IPS-NIHi7 (cell line): ENCODE results near the gene TRAF2.
"Not testable (repeated sequence)": the region's sequence is repeated elsewhere in the genome, so short reads cannot be mapped to it uniquely, and the experiment has no call there.

Experiments used
- DNase-seq: peaks from one replicate; pipeline ENCODE4 v3.0.0; 2012; ENCODE audit warnings: mixed read lengths; ENCODE audit errors: extremely low spot score

The TRAF2 gene, protein sequence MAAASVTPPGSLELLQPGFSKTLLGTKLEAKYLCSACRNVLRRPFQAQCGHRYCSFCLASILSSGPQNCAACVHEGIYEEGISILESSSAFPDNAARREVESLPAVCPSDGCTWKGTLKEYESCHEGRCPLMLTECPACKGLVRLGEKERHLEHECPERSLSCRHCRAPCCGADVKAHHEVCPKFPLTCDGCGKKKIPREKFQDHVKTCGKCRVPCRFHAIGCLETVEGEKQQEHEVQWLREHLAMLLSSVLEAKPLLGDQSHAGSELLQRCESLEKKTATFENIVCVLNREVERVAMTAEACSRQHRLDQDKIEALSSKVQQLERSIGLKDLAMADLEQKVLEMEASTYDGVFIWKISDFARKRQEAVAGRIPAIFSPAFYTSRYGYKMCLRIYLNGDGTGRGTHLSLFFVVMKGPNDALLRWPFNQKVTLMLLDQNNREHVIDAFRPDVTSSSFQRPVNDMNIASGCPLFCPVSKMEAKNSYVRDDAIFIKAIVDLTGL

GRCh38 chr9:136885950-136886578, at the start of gene TRAF2:
TSS of gene TRAF2 (plus strand) at chr9:136886516. CDS start at chr9:136898741, 12,225 bp downstream.
- peak; percentile 100 for DNase-seq

- no peak for DNase-seq
Measured at GRCh38 chr9:136837146-136837855, 49.0 kb upstream of the TRAF2 start.

DNA sequence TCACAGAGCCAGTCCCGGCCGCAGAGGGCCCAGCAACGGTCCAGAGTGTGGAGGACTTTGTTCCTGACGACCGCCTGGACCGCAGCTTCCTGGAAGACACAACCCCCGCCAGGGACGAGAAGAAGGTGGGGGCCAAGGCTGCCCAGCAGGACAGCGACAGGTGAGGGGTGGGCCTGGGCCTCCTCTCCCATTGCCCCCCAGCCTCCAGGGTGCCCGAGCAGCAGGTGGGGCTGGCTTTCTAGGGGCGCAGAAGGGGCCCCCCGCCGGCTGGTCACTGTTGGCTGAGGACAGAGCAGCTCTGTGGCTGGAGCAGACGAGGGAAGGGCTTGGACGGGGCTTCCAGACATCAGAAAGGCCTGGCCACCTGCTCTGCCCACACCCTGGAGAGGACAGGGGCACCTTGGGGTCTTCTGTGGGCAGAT, 48.4 kb upstream of the TRAF2 start:
- DNase-seq: not testable (repeated sequence)

DNA sequence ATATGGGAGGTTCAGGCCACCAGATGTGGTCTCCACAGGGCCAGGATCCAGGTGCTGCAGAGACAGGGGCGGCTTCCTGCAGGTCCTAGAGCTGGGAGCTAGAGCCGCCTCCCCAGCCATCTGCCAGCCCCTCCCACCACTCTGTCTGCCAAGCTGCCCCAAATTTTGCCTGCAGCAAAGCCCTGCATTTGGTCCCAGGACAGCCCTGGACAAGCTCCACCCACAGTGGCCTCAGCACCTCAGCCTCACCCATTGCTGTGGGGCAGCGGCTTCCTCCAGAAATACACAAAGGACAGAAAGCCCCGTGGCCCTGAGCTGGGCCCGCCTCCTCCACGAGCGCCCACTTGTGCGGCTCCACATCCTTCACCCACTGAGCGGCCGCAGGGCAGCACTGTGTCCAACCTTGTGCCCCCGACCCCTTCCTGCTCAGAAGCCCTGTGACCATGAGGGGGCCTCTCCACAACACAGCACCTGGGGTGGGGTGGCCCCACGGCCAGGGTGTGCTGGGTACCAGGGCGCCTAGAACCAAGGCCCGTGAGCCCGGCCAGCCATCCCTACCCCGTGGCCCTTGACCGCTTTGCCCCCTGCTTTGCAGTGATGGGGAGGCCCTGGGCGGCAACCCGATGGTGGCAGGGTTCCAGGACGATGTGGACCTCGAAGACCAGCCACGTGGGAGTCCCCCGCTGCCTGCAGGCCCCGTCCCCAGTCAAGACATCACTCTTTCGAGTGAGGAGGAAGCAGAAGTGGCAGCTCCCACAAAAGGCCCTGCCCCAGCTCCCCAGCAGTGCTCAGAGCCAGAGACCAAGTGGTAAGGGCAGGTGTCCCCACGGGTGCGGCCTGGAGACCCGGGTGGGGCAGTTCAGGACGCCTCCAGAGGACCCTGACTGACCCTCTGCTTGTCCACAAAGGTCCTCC, 47.7 kb upstream of the TRAF2 start:
- no peak for DNase-seq

DNA sequence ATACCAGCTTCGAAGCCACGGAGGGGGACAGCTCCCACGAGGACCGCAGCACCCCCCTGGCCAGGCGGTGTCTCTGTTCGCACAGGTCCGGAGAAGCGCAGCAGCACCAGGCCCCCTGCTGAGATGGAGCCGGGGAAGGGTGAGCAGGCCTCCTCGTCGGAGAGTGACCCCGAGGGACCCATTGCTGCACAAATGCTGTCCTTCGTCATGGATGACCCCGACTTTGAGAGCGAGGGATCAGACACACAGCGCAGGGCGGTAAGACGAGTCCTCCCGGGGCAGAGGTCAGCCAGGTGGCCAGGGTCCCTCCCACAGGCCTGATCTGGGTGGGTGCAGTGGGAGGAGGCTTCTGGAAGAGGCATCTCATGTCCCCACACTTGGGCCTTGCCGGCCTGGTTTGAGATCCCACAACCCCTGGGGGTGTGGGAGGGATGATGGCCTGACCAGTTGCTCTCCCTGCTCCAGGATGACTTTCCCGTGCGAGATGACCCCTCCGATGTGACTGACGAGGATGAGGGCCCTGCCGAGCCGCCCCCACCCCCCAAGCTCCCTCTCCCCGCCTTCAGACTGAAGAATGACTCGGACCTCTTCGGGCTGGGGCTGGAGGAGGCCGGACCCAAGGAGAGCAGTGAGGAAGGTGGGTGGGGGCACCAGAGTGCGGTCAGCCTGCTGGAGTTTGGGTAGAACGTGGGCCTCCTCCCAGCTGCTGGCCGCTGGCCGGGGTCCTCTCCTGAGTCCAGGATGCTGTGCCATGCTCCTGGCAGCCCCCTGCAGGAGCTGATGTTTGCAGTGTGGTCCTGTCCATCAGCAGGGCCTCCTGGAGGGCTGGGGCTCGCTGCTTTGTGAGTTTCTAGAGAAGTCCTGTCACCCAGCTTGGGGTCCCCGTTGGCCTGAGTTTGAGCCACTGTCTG, 46.8 kb upstream of the TRAF2 start:
- DNase-seq: no peak

DNA sequence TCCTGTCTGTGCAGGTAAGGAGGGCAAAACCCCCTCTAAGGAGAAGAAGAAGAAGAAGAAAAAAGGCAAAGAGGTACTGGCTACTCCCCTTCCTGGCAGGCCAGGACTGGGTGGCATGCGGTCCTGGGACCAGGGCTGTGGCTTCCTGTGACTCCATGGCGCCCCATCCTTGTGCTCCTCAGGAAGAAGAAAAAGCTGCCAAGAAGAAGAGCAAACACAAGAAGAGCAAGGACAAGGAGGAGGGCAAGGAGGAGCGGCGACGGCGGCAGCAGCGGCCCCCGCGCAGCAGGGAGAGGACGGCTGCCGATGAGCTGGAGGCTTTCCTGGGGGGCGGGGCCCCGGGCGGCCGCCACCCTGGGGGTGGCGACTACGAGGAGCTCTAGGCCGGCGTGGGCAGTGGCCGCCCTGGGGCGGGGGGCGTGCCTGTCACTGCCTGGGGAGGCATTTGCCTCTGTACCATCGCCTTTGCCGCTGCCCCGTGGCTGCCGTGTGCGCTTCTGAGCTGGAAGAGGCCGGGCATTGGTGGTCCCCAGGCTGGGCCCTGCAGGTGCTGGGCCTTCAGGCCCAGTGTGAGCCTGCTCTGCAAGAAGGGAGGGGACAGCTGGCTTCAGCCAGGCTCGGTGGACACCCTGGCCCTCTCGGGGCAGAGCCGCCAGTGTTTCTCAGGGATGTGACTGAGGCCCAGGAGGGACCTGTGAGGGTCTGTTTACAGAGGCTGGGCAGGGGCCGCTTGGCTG, 46.0 kb upstream of the TRAF2 start:
- peak; percentile 58 for DNase-seq

- DNase-seq: no peak
Measured at GRCh38 chr9:136840877-136841645, 45.3 kb upstream of the TRAF2 start.

DNA sequence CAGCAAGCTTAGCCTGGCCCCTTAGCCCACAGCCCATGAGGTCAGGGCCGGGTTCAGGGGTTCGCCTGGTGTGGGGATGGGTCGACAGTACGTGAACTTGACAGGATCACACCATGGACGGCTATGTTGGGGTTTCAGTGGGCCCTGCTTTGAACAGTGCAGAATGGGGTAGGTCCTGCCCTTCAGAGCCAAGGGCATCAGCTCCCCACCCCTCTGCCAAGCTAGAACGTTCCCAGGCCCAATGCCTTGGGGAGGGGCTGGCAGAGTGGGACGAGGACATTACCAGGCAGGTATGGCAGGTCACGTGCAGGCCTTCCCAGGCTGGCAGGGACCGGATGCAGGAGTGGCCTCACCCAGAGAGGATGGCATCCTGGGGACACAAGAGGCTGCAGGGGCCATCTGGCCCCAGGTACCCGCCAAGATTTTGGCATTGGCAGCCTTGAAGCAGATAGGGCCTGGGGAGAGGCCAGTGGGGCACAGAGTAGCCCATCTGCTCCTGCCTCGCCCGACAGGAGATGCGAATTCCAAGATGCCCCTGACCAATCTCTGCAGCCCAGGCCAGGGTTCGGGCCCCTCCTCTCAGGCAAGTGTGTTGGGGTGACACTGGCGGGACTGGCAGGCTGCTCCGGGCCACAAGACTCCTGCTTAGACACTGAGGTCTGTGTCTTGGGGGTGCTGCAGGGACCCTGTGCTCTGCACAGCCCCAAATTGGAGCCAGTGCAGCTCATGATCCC, 44.5 kb upstream of the TRAF2 start:
- not testable (repeated sequence) for DNase-seq

DNA sequence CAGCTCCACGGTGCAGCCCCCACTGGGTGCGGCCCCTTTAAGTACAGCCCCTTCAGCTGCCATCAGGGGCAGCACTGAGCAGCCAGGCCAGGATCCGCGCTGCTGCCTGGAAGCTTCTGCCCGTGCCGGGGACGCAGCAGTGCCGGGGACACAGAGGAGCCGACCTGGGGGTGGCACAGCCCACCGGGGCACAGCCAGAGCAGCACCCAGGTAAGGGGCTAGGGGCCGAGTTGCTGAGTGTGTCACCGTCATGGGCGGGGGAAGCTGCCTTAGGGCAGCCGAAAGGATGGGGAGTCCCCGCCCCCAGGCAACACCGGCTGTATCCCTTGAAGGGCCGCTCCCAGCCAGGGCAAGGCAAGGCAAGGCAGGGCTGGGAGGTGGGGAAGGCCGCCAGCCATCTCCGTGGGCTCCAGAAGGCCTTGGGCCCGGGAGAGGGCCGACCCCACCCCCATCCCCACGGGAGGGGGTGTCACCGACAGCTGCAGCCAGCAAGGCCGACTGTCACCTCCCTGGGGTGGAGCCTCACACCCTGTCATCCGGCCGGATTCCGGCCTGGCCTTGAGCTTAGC, 43.9 kb upstream of the TRAF2 start, which contains the start of gene AJM1:
Gene AJM1 (plus strand): TSS at position 99 of the 569 bp plus-strand sequence. CDS start 1,937 bp downstream, outside the sequence.
- peak; percentile 70 for DNase-seq

- not testable (repeated sequence) for DNase-seq
Measured at GRCh38 chr9:136843159-136843800, 43.0 kb upstream of the TRAF2 start.

DNA sequence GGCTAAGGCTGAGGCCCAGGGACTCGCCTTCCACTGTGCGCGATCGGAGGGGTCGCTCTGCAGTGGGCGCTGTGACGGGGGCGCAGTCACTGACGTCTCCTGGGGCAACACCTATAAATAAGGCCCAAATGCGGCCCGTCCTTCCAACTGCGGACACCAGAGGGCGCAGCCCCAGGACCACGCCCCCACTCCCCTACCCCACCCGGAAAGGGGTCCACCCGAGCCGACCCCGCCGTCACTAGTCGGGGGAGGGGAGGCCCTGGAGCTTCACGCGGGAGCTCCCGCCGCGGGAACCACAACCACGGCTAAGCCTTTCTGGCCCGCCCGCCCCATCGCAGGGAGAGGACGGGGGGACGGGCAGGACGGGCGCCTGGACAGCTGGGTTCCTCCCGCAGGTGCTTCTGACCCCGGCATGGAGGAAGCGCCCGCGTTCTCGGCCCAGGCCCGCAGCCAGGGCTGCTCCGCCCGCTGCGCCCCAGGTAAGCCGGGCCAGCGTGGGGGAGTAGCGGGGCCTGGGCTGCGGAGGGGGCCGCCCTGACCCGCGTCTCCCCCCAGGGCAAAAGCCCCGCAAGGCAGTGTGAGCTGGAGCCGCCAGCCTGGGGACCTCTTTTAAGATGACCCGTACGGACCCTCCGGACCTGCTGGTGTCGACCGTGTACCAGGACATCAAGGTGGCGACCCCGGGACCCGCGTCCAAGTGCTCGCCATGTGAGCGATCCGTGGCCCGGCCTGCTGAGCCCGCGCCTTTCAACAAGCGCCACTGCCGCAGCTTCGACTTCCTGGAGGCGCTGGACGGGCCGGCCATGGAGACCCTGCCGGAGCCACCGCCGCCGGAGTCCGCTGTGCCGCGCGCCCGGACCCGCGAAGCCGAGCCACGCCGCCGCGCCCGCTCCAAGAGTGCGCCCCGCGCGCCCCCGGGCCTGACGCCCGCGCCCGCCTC, 42.2 kb upstream of the TRAF2 start:
- DNase-seq: not testable (repeated sequence)

DNA sequence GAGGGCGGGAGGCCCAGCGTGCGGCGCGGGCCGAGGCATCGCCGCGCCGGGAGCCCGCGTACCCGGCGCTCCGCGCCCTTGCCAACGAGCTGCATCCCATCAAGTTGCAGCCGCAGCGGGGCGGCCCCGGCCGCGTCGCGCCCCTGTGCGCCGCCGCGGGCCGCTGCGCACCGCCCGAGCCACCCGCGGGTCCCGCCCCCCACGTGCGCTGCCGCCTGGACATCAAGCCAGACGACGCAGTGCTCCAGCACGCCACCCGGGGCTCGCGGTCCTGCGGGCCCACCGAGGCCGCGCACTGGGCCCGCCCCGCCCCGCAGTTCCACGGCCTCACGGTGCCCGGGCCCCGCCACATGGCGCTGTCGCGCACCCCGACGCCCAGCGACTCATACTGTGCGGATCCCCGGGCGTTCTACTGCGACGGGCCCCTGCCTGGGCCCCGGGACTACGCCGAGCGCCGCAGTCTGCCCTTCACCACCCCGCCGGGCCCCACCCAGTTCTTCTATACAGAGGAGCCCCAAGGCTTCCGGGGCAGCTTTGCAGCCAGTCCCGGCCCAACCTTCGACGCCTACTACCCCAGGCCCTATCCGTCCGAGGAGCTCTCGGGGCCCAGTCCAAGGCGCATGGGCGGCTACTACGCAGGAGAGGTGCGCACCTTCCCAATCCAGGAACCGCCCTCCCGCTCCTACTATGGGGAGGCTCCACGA, 41.4 kb upstream of the TRAF2 start:
- no peak for DNase-seq

DNA sequence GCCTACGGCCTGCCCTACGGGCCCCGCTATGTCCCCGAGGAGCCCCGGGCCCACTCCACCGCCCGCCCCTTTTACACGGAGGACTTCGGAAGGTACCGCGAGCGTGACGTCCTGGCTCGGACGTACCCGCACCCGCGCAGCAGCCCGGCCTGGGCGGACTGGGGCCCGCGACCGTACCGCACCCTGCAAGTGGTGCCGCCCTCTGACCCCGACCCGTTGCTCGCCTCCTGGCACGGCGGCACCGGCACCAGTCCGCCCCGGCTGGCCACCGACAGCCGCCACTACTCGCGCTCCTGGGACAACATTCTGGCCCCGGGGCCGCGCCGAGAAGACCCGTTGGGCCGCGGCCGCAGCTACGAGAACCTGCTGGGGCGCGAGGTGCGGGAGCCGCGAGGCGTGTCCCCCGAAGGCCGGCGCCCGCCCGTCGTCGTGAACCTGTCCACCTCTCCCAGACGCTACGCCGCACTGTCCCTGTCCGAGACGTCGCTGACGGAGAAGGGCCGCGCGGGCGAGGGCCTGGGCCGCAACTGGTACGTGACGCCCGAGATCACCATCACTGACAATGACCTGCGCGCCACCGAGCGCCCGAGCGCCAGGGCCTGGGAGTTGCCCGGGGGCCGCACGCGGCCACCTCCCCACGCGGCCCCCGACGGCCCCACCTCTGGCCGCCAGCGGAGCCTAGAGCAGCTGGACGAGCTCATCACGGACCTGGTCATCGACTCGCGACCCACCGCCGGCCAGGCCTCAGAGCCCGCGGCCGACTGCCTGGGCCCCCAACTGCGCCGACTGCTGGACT, 40.7 kb upstream of the TRAF2 start:
- no peak for DNase-seq

- no peak for DNase-seq
Measured at GRCh38 chr9:136846376-136847087, 39.8 kb upstream of the TRAF2 start.
